ENCODE measurements around the gene HNRNPA2B1.

Gene HNRNPA2B1

DNA sequence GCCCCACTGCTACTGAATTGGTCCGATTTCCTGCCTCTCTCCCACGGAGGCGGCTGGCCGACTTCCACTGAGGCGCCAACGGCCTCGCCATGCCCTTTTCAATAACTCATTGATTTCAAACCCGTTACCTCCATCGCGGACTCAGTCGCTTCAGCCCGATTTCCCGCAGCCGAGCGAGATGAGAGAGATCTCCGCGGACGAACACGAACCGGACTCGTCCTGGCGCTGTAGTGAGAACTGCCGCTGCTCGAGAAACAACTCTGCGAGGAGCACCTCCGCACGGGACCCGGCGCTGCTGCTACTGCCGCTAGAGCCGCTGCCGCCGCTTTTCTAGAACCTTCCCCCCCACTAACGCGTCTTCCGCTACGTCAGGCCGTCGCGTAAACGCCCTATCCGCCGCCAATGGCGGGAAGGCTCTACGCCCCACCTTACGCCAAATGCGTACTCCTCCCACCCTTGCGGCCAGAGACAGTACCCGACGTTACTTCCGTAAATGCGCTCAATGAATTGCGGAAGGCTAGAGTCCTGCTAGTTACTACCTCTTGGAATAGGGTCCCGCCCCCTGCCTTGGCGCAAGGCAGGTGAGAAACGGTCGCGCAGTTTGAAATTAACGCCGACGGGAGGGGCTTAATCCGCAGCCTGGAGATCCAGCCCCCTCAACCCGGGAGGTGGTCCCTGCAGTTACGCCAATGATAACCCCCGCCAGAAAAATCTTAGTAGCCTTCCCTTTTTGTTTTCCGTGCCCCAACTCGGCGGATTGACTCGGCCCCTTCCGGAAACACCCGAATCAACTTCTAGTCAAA, at the start of gene HNRNPA2B1:
Gene HNRNPA2B1, minus strand, starts transcription at position 303 of the 803 bp plus-strand sequence. Its CDS starts 169 bp downstream, at position 134.
- TF ChIP-seq GATA2 (IDR thresholded peaks at IDR 0.05; ENCODE audit: low read depth, low read length) (no peak), GATA3 (IDR thresholded peaks at IDR 0.05; ENCODE audit: low read depth, low read length) (no peak)

DNA sequence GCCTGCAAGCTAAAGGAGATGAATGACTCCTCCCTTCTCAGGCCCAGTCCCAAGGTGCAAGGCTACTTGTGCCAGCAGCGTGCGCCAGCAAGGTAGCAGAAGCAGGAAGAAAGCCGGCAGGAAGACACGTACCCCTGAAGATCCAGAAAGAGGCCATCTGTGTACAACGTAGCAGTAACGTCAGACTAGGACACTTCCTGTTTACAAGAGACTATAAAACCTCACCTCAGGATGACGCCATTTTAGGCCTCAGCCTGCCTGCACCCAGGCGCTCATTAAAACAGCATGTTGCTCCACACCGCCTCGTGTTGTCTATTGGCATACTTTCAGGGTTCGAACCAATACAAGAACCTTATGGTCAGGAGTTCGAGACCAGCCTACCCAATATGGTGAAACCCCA, 49.7 kb upstream of the HNRNPA2B1 start:
- TF ChIP-seq GATA3 (IDR thresholded peaks at IDR 0.05; ENCODE audit: low read depth, low read length) (no peak), GATA2 (IDR thresholded peaks at IDR 0.05; ENCODE audit: low read depth, low read length) (no peak)

DNA sequence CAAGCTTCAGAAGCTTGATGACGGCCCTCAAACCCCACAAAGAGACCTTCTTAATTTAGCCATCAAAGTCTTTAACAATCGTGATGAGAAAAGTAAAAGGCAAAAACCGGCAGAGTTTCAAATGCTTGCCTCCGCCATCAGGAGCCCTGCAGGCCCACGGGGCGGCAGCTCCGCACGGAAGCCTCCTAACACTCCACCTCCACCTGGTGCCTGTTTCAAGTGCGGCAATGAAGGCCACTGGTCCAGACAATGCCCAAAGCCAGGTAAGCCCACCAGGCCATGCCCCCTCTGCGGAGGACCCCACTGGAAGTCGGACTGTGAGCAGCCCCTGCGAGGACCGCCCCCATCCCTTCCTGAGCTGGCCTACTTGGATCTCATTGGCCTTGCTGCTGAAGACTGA, 44.6 kb upstream of the HNRNPA2B1 start:
- TF ChIP-seq GATA3 (IDR thresholded peaks at IDR 0.05; ENCODE audit: low read depth, low read length): no peak
- no peak for TF ChIP-seq GATA2 (IDR thresholded peaks at IDR 0.05; ENCODE audit: low read depth, low read length)

DNA sequence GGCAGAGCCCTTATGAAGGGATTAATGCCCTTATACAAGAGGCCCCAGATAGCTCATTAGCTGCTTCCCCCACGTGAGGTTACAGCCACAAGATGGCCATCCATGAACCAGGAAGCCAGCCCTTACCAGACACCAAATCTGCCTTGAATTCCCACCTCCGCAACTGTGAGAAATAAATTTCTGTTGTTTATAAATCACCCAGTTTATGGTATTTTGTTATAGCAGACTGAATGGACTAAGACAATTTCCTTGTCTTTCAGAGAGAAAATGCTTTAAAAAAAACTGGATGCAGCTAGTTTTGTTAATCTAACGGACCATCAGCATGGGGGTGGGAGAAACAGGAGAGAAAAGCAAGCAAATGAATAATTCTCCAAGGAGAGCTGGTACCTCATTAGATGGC, 37.5 kb upstream of the HNRNPA2B1 start:
- TF ChIP-seq GATA3 (IDR thresholded peaks at IDR 0.05; ENCODE audit: low read depth, low read length) (no peak), GATA2 (IDR thresholded peaks at IDR 0.05; ENCODE audit: low read depth, low read length) (no peak)

DNA sequence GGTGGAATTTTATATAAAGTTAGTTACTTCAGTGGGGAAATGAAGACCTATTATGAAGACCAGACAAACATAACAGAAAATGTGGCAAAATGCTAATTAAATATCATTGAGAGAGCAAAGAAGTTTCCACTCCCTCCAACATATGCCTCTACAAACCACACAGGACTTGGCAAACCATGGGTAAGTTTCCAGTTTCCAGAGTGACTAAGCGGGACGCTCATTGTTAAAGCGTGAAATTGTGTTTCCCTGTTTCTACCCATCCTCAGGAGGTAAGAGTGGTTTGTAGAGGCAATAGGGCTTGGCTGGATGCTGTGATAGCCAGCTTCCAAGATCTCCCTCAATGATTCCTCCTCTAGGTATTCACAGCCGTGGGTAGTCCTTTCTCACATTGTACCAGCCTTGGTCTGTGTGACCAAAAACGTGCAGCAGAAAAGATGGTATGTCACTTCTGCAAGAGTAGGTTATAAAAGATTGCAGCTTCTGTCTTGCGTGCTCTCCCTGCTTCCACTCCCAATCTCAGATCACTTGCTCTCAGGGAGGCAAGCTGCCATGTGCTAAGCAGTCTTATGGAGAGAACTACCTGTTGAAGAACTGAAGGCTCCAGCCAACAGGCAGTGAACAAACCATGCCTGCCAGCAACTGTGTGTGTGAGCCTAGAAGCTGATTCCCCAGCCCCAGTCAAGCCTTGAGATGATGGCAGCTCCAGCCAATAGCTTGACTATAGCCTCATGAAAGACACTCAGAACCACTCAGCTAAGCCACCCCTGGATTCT, 36.7 kb upstream of the HNRNPA2B1 start:
- TF ChIP-seq GATA2 (IDR thresholded peaks at IDR 0.05; ENCODE audit: low read depth, low read length) (no peak), GATA3 (IDR thresholded peaks at IDR 0.05; ENCODE audit: low read depth, low read length) (no peak)

DNA sequence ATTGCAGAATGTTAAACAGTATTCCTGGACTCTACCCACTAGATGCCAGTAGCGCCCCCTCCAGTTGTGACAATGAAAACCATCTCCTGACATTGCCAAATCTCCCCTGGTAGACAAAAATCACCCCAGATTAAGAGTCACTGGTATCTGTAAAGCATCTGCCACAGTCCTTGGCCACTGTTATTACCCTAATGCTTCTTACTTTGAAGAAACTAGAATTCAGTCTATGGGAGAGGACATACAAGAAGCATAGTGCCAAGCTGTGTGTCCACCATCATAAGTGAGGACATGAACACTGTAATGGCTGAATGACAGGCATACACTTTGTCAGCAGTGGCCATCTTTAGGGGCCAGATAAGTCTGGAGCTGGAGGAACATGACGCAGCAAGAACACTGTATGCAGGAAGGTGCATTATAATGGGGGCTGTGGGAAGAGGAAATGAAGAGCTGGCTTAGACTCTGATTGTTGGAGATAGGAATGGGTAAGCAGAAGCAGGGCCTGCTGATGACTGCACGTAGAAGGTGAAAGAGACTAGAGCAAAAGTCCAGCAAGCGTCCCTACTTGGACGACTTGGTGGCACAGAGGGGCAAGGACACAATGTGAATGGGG, 33.5 kb upstream of the HNRNPA2B1 start:
- TF ChIP-seq GATA3 (IDR thresholded peaks at IDR 0.05; ENCODE audit: low read depth, low read length) (no peak), GATA2 (IDR thresholded peaks at IDR 0.05; ENCODE audit: low read depth, low read length) (no peak)

DNA sequence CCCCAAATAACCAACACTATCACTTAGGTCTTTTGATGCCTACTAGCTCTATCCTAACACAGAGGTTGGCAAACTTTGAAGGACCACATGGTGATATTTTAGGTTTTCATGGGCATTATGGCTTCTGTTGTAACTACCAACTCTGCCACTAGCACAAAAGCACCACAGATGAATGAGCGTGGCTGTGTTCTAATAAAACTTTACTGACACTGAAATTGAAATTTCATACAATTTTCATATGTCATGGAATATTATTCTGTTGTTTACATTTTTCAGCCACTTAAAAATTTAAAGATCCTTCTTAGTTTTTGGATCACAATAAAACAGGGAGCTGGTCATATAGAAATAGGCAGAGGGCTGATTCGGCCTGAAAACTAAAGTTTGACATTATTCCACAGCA, 27.4 kb upstream of the HNRNPA2B1 start:
- no peak for TF ChIP-seq GATA3 (IDR thresholded peaks at IDR 0.05; ENCODE audit: low read depth, low read length)
- no peak for TF ChIP-seq GATA2 (IDR thresholded peaks at IDR 0.05; ENCODE audit: low read depth, low read length)

DNA sequence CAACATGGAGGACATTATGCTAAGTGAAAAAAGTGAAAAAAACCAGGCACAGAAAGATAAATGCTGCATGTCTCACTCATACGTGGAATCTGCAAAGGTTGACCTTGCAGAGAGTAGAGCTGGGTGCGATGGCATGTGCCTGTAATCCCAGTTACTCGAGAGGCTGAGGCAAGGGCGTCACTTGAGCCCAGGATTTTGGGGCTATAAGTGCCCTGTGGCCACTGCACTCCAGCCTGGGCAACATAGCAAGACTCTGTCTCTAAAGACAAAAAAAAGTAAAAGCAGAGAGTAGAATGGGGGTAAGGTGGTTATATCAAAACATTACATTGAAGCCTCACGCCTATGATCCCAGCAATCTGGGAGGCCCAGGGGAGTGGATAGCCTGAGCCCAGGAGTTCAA, 23.8 kb upstream of the HNRNPA2B1 start:
- TF ChIP-seq GATA2 (IDR thresholded peaks at IDR 0.05; ENCODE audit: low read depth, low read length) (no peak), GATA3 (IDR thresholded peaks at IDR 0.05; ENCODE audit: low read depth, low read length) (no peak)

DNA sequence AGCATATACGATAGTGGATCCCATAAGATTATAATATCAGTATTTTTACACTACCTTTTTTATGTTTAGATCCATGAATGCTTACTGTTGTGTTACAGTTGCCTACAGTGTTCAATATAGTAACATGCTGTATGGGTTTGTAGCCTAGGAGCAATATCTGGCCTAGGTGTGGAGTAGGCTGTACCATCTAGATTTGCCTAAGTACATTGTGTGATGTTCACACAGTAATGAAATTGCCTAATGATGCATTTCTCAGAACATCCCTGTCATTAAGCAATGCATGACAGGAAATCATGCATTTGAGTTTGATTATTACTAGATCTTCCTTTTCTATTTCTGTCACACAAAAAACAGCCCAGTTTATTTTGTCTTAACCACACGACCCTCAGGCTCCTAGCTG, 15.5 kb upstream of the HNRNPA2B1 start:
- TF ChIP-seq GATA3 (IDR thresholded peaks at IDR 0.05; ENCODE audit: low read depth, low read length): no peak
- no peak for TF ChIP-seq GATA2 (IDR thresholded peaks at IDR 0.05; ENCODE audit: low read depth, low read length)

DNA sequence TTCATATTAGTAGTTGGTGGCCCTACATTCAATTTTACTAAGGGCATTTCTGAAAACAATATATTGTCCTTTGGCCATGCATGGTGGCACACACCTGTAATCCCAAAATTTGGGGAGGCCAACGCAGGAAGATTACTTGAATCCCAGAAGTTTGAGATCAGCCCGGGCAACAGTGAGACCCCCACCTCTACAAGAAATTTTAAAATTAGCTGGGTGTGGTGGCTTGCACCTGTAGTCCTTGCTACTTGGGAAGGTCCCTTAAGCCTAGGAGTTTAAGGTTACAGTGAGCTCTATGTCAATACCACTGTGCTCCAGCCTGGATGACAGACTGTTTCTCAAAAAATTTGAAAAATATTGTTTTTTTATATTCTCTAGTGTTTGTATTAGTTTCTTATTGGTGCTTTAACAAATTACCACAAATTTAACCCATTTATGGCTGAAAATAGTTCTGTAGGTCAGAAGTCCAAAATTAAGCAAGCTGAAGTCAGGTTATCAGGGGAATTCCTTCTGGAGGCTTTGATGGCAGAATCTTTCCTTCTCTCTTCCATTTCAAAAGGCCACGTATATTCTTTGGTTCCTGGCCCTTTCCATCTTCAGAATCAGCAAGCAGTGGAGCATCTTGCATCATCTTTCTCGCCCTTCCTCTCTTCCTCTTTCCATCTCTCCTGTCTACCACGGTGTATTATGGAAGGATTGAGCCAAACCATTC, 13.4 kb upstream of the HNRNPA2B1 start:
- no peak for TF ChIP-seq GATA2 (IDR thresholded peaks at IDR 0.05; ENCODE audit: low read depth, low read length)
- no peak for TF ChIP-seq GATA3 (IDR thresholded peaks at IDR 0.05; ENCODE audit: low read depth, low read length)

DNA sequence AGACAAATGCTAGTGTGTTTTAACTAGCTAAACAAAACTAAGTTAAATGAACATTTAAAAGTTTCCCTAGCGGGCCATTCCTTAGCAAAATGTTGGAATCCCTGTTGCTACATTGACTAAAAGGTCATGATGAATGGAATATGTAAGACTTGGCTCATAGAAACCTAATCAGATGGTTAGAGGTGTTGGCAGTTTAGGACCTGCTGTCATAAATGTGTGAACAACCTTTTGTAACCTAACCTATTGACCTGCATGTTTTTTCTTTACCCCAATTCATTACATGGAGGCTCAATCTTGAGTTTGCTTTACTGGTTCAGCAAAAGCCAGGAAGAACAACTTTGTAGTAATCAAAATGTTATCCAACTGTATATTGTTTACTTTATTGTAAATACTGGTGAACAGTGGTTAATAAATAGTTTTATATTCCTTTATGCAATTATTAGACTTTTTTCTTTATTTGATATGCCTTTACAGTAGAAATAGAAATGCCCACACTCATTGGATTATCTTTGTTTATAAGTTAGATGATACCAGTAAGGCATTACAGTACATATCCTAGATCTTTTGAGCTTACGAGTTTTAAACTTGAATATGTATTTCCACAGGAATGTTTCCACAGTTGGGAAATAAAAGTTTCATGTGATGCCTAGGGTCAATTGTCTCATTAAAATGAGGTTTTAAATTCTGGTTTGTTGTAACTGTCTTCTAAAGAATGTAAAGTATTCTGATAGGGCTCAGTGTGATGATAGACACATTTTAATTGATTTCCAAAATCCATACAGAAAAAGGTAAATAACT, 12.6 kb upstream of the HNRNPA2B1 start:
- TF ChIP-seq GATA2 (IDR thresholded peaks at IDR 0.05; ENCODE audit: low read depth, low read length): no peak
- TF ChIP-seq GATA3 (IDR thresholded peaks at IDR 0.05; ENCODE audit: low read depth, low read length): no peak

DNA sequence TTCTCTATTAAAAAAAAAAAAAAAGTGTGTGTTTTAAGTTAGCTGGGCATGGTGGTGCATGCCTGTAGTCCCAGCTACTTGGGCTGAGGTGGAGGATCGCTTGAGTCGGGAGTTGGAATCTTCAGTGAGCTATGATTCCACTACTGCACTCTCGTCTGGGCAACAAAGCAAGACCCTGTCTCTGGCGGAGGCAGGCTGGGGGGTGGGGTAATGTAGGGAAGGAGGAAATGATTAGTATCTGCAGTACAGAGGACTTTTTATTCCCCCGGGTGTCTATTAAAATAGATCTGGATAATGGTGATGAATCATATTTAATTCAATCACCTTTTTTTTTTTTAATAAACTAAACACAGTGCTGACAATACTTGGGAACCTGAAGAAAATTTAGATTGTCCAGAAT, 7.5 kb upstream of the HNRNPA2B1 start:
- TF ChIP-seq GATA2 (IDR thresholded peaks at IDR 0.05; ENCODE audit: low read depth, low read length) (peak; percentile 61), GATA3 (IDR thresholded peaks at IDR 0.05; ENCODE audit: low read depth, low read length) (no peak)

DNA sequence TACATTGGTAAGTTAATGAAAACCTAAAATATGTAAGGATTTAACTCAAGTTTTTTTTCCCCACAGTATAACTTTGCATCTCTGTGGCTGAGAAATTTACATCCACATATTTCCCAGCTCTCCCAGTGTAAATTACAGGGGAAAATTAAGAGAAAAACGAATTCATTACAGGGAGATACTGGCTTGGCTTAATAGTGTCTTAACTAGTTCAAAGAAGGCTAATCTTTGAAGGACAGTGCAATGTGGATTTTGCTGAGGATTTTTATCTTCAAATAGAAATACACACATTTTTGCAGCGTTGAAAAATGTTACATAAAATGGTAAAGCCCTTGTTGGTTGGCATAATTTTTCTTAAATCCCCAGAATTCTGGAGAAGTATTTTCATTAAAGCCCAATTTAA, 2.5 kb upstream of the HNRNPA2B1 start:
- TF ChIP-seq GATA3 (IDR thresholded peaks at IDR 0.05; ENCODE audit: low read depth, low read length): 0 out of 2 replicates have a peak, but pooled peaks have one; percentile 0
- TF ChIP-seq GATA2 (IDR thresholded peaks at IDR 0.05; ENCODE audit: low read depth, low read length): no peak

All from SH-SY5Y (cell line).